ENCODE data around the gene HEATR5A. TPM values are rescaled to one million over a fixed set of nuclear protein-coding genes. Genes with fewer than 3 reads are reported as not detected.

The HEATR5A gene
- total RNA-seq, 6 experiments from 2014 or later, result 13.2 to 20.8 (median 17.6) TPM

- Histone ChIP-seq H3K4me1 (no peaks in the 10 kb centered on the region), H3K36me3 (peaks cover 0 to 31% (median 2%) of the 10 kb centered on the region in 4 donors), H3K27me3 (no peaks in the 10 kb centered on the region), H3K27ac (no peak overlapping the region), H3K9me3 (no peaks in the 10 kb centered on the region), H3K4me3 (no peak overlapping the region)
- WGBS (ENCODE audit: insufficient coverage, low coverage, low lambda C conversion rate, missing lambda C conversion rate), result 60% methylated on average over 3 of the region's 3 CpGs
- intact Hi-C loops (cut with DNase I), result no loop called here
- ATAC-seq (no peak), DNase-seq (no peak)
- TF ChIP-seq POLR2A (IDR thresholded peaks at IDR 0.05) (no peak), CTCF (IDR thresholded peaks at IDR 0.05) (no peak)
These were observed 25.2 kb downstream of the HEATR5A start for GRCh38 chr14:31395119-31395518.

GRCh38 chr14:31391977-31392503, 28.3 kb downstream of the HEATR5A start:
- Histone ChIP-seq H3K27ac (no peak overlapping the region), H3K27me3 (no peaks in the 10 kb centered on the region), H3K4me3 (no peak overlapping the region), H3K4me1 (no peaks in the 10 kb centered on the region), H3K36me3 (peaks cover 0 to 21% (median 0%) of the 10 kb centered on the region in 4 donors), H3K9me3 (no peaks in the 10 kb centered on the region)
- no peak for ATAC-seq
- DNase-seq, result no peak
- intact Hi-C loops (cut with DNase I), result no loop called here
- TF ChIP-seq POLR2A (IDR thresholded peaks at IDR 0.05) (no peak), CTCF (IDR thresholded peaks at IDR 0.05) (no peak)

GRCh38 chr14:31391473-31391872, 28.9 kb downstream of the HEATR5A start:
- 91% methylated on average over 3 of the region's 3 CpGs for WGBS (ENCODE audit: insufficient coverage, low coverage, low lambda C conversion rate, missing lambda C conversion rate)
- H3K27me3 ChIP-seq, result no peaks in the 10 kb centered on the region
- DNase-seq, result no peak
- peaks cover 0 to 21% (median 0%) of the 10 kb centered on the region in 4 donors for H3K36me3 ChIP-seq
- no peak overlapping the region for H3K27ac ChIP-seq
- no peak for ATAC-seq
- TF ChIP-seq POLR2A (IDR thresholded peaks at IDR 0.05) (no peak), CTCF (IDR thresholded peaks at IDR 0.05) (no peak)
- no peaks in the 10 kb centered on the region for H3K9me3 ChIP-seq
- no peak overlapping the region for H3K4me3 ChIP-seq
- intact Hi-C loops (cut with DNase I), result no loop called here
- H3K4me1 ChIP-seq, result no peaks in the 10 kb centered on the region

- no peak for DNase-seq
- no peaks in the 10 kb centered on the region for H3K9me3 ChIP-seq
- WGBS (ENCODE audit: insufficient coverage, low coverage, low lambda C conversion rate, missing lambda C conversion rate), result 86% methylated on average over 2 of the region's 2 CpGs
- no peak overlapping the region for H3K4me3 ChIP-seq
- H3K36me3 ChIP-seq, result peaks cover 0 to 26% (median 0%) of the 10 kb centered on the region in 4 donors
- TF ChIP-seq POLR2A (IDR thresholded peaks at IDR 0.05), result no peak
- TF ChIP-seq CTCF (IDR thresholded peaks at IDR 0.05), result no peak
- no peaks in the 10 kb centered on the region for H3K27me3 ChIP-seq
- H3K4me1 ChIP-seq, result no peaks in the 10 kb centered on the region
- H3K27ac ChIP-seq, result no peak overlapping the region
- intact Hi-C loops (cut with DNase I), result no loop called here
- no peak for ATAC-seq
These were observed 30.4 kb downstream of the HEATR5A start for GRCh38 chr14:31389946-31390345.

All from right lobe of liver (tissue), 6 donors.